HepG2 (cell line): ENCODE results near the gene AGPAT2. TPM values are rescaled to one million over a fixed set of nuclear protein-coding genes. Genes with fewer than 3 reads are reported as not detected.

Source experiments
- ARHGAP35 ChIP-seq: sonication (generic); formaldehyde crosslinking; IDR thresholded peaks from 2 replicates; pipeline ENCODE4 v1.9.0; 2022; ENCODE audit warnings: mild to moderate bottlenecking, inconsistent platforms, moderate library complexity, missing genetic modification reagents, borderline replicate concordance
- ARNTL ChIP-seq: sonication (generic); formaldehyde crosslinking; IDR thresholded peaks from 2 replicates; pipeline ENCODE4 v1.4.0; 2020; ENCODE audit warnings: mild to moderate bottlenecking, missing genetic modification reagents
- BHLHE40 ChIP-seq: IDR thresholded peaks from 2 replicates; pipeline ENCODE4 v1.6.1; 2011; ENCODE audit warnings: low read length, improper control_type of control experiment
- CBX5 ChIP-seq: sonication (generic); formaldehyde crosslinking; IDR thresholded peaks from 2 replicates; pipeline ENCODE4 v1.4.0; 2020; ENCODE audit warnings: missing genetic modification reagents, borderline replicate concordance
- CCDC6 ChIP-seq: sonication (generic); formaldehyde crosslinking; IDR thresholded peaks from 2 replicates; pipeline ENCODE4 v1.8.1; 2022; ENCODE audit warnings: mild to moderate bottlenecking, missing genetic modification reagents, moderate library complexity
- HDAC6 ChIP-seq: fragments of 200-600 bp; sonication (generic); IDR thresholded peaks from 2 replicates; pipeline ENCODE4 v1.7.0; 2017; ENCODE audit warnings: mild to moderate bottlenecking, antibody characterized with exemption, low read length, low read depth
- IRX3 ChIP-seq: sonication (generic); formaldehyde crosslinking; IDR thresholded peaks from 2 replicates; pipeline ENCODE4 v1.8.1; 2023; ENCODE audit warnings: mild to moderate bottlenecking, low read depth, missing genetic modification reagents, borderline replicate concordance
- KDM5A ChIP-seq: fragments of 200-600 bp; sonication (generic); IDR thresholded peaks from 2 replicates; pipeline ENCODE4 v1.7.0; 2018; ENCODE audit warnings: antibody characterized with exemption, mild to moderate bottlenecking, low read length, borderline replicate concordance
- NFKBIZ ChIP-seq: IDR thresholded peaks from 2 replicates; pipeline ENCODE4 v1.6.1; 2018; ENCODE audit warnings: missing genetic modification reagents, missing compliant biosample characterization
- SIX4 ChIP-seq: sonication (generic); formaldehyde crosslinking; IDR thresholded peaks from 2 replicates; pipeline ENCODE4 v1.4.0; 2020; ENCODE audit warnings: missing genetic modification reagents
- SKI ChIP-seq: fragments of 450-650 bp; IDR thresholded peaks from one replicate; pipeline ENCODE4 v1.6.1; 2018; ENCODE audit warnings: mild to moderate bottlenecking; ENCODE audit not compliant: partially characterized antibody
- ZBTB3 ChIP-seq: sonication (generic); formaldehyde crosslinking; IDR thresholded peaks from 2 replicates; pipeline ENCODE4 v1.4.0; 2020; ENCODE audit warnings: low read depth, mild to moderate bottlenecking, moderate library complexity, missing genetic modification reagents, borderline replicate concordance
- ZBTB37 ChIP-seq: sonication (generic); formaldehyde crosslinking; IDR thresholded peaks from 2 replicates; pipeline ENCODE4 v1.4.0; 2020; ENCODE audit warnings: mild to moderate bottlenecking, missing genetic modification reagents
- ZBTB7B ChIP-seq: sonication (generic); formaldehyde crosslinking; IDR thresholded peaks from 2 replicates; pipeline ENCODE4 v1.4.0; 2020; ENCODE audit warnings: missing genetic modification reagents
- ZFP36 ChIP-seq: fragments of 150-350 bp; IDR thresholded peaks from 2 replicates; pipeline ENCODE4 v1.6.1; 2018; ENCODE audit warnings: borderline replicate concordance, low read length, low read depth; ENCODE audit not compliant: partially characterized antibody
- ZIK1 ChIP-seq: sonication (generic); formaldehyde crosslinking; IDR thresholded peaks from 2 replicates; pipeline ENCODE4 v1.5.0; 2020; ENCODE audit warnings: mild to moderate bottlenecking, low read depth, missing genetic modification reagents, borderline replicate concordance
- ZNF552 ChIP-seq: sonication (generic); formaldehyde crosslinking; IDR thresholded peaks from 2 replicates; pipeline ENCODE4 v1.9.0; 2022; ENCODE audit warnings: missing genetic modification reagents, mild to moderate bottlenecking, borderline replicate concordance
- ZNF781 ChIP-seq: sonication (generic); formaldehyde crosslinking; IDR thresholded peaks from 2 replicates; pipeline ENCODE4 v1.5.1; 2020; ENCODE audit warnings: borderline replicate concordance, mild to moderate bottlenecking, missing genetic modification reagents; ENCODE audit errors: not compliant biosample characterization
- ZNF792 ChIP-seq: IDR thresholded peaks from 2 replicates; pipeline ENCODE4 v1.6.1; 2016
- polyA plus RNA-seq, 8 experiments: library from polyadenylated mRNA; depleted of rRNA in 3 of 8; stranded (reverse) in 7 of 8; unstranded in 1 of 8; fragments of >200 nt; fragmentation: Illumina TruSeq in 4 of 8; extraction: Trizol in 4 of 8; gene quantifications; 2 replicates each; pipeline versions ENCODE4 v1.2.1 to v1.2.3, GENCODE V29; 2011 to 2016; ENCODE audit warnings: low read depth in 4 of 8, missing spikeins in 1 of 8, mixed read lengths in 1 of 8; ENCODE audit not compliant: insufficient read depth in 1 of 8
- total RNA-seq, 5 experiments: library from RNA; depleted of rRNA; stranded (reverse); fragments of >200 nt; fragmentation: Illumina TruSeq; extraction: Trizol; gene quantifications; 2 replicates each; pipeline ENCODE4 v1.2.3, GENCODE V29; 2016; ENCODE audit warnings: low read depth in 1 of 5
- TF ChIP-seq, protein P1 (sequence below): sonication (generic); formaldehyde crosslinking; IDR thresholded peaks from 2 replicates; pipeline ENCODE4 v1.4.0; 2020; ENCODE audit warnings: mild to moderate bottlenecking, missing genetic modification reagents
- TF ChIP-seq, protein P2 (sequence below): conservative IDR thresholded peaks from 2 replicates; pipeline ENCODE4 v1.6.1; 2018; ENCODE audit warnings: missing genetic modification reagents

Gene AGPAT2
- total and polyA plus RNA-seq, 2 of the 13 experiments (the other 11 are each of a cell fraction or from before 2014, with no cell fraction given) = 3.9 to 25.8 TPM

- TF ChIP-seq ARHGAP35 (CRISPR knock-in tag) (0 out of 2 replicates have a peak, but pooled peaks have one; percentile 11), ZIK1 (CRISPR knock-in tag) (peak; percentile 56; the same call in 1 of the 2 replicates), ZBTB7B (CRISPR knock-in tag) (peak; percentile 96), ARNTL (CRISPR knock-in tag) (peak; percentile 36; the same call in 1 of the 2 replicates), ZNF552 (CRISPR knock-in tag) (no peak), BHLHE40 (peak; percentile 36; the same call in 1 of the 2 replicates), ZNF781 (CRISPR knock-in tag) (no peak), CBX5 (peak; percentile 78; the same call in 1 of the 2 replicates), IRX3 (CRISPR knock-in tag) (0 out of 2 replicates have a peak, but pooled peaks have one; percentile 59), ZBTB37 (CRISPR knock-in tag) (no peak), ZBTB3 (peak; percentile 70; the same call in 1 of the 2 replicates), HDAC6 (no peak), KDM5A (no peak), SKI (peak; percentile 88), NFKBIZ (CRISPR knock-in tag) (peak; percentile 80; the same call in 1 of the 2 replicates), SIX4 (CRISPR knock-in tag) (peak; percentile 76), ZNF792 (CRISPR knock-in tag) (0 out of 2 replicates have a peak, but pooled peaks have one; percentile 55), CCDC6 (CRISPR knock-in tag) (peak; percentile 73; the same call in 1 of the 2 replicates), ZFP36 (peak; percentile 66)
- TF ChIP-seq, protein P1, sequence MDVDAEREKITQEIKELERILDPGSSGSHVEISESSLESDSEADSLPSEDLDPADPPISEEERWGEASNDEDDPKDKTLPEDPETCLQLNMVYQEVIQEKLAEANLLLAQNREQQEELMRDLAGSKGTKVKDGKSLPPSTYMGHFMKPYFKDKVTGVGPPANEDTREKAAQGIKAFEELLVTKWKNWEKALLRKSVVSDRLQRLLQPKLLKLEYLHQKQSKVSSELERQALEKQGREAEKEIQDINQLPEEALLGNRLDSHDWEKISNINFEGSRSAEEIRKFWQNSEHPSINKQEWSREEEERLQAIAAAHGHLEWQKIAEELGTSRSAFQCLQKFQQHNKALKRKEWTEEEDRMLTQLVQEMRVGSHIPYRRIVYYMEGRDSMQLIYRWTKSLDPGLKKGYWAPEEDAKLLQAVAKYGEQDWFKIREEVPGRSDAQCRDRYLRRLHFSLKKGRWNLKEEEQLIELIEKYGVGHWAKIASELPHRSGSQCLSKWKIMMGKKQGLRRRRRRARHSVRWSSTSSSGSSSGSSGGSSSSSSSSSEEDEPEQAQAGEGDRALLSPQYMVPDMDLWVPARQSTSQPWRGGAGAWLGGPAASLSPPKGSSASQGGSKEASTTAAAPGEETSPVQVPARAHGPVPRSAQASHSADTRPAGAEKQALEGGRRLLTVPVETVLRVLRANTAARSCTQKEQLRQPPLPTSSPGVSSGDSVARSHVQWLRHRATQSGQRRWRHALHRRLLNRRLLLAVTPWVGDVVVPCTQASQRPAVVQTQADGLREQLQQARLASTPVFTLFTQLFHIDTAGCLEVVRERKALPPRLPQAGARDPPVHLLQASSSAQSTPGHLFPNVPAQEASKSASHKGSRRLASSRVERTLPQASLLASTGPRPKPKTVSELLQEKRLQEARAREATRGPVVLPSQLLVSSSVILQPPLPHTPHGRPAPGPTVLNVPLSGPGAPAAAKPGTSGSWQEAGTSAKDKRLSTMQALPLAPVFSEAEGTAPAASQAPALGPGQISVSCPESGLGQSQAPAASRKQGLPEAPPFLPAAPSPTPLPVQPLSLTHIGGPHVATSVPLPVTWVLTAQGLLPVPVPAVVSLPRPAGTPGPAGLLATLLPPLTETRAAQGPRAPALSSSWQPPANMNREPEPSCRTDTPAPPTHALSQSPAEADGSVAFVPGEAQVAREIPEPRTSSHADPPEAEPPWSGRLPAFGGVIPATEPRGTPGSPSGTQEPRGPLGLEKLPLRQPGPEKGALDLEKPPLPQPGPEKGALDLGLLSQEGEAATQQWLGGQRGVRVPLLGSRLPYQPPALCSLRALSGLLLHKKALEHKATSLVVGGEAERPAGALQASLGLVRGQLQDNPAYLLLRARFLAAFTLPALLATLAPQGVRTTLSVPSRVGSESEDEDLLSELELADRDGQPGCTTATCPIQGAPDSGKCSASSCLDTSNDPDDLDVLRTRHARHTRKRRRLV (CRISPR knock-in tag) = 0 out of 2 replicates have a peak, but pooled peaks have one; percentile 32
- TF ChIP-seq, protein P2, sequence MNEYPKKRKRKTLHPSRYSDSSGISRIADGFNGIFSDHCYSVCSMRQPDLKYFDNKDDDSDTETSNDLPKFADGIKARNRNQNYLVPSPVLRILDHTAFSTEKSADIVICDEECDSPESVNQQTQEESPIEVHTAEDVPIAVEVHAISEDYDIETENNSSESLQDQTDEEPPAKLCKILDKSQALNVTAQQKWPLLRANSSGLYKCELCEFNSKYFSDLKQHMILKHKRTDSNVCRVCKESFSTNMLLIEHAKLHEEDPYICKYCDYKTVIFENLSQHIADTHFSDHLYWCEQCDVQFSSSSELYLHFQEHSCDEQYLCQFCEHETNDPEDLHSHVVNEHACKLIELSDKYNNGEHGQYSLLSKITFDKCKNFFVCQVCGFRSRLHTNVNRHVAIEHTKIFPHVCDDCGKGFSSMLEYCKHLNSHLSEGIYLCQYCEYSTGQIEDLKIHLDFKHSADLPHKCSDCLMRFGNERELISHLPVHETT (CRISPR knock-in tag) = peak; percentile 80; the same call in 1 of the 2 replicates
Observed at GRCh38 chr9:136626740-136627642, 60.3 kb downstream of the AGPAT2 start (continued).
